Measurements from ENCODE around the gene FYN. TPM values are rescaled to one million over a fixed set of nuclear protein-coding genes. Genes with fewer than 3 reads are reported as not detected.

The FYN gene
- total RNA-seq, 1 donor from 2014 or later: 525 TPM

- H3K9me3 Mint-ChIP-seq (ENCODE audit: unreplicated experiment): peaks cover 1% of the 10 kb centered on the region
- peaks cover 15% of the 10 kb centered on the region for H3K4me1 Mint-ChIP-seq (ENCODE audit: low read depth, unreplicated experiment)
- H3K27ac Mint-ChIP-seq (ENCODE audit: unreplicated experiment): no peak overlapping the region
- no peak overlapping the region for H3K4me3 Mint-ChIP-seq (ENCODE audit: unreplicated experiment)
- TF ChIP-seq, protein P1, sequence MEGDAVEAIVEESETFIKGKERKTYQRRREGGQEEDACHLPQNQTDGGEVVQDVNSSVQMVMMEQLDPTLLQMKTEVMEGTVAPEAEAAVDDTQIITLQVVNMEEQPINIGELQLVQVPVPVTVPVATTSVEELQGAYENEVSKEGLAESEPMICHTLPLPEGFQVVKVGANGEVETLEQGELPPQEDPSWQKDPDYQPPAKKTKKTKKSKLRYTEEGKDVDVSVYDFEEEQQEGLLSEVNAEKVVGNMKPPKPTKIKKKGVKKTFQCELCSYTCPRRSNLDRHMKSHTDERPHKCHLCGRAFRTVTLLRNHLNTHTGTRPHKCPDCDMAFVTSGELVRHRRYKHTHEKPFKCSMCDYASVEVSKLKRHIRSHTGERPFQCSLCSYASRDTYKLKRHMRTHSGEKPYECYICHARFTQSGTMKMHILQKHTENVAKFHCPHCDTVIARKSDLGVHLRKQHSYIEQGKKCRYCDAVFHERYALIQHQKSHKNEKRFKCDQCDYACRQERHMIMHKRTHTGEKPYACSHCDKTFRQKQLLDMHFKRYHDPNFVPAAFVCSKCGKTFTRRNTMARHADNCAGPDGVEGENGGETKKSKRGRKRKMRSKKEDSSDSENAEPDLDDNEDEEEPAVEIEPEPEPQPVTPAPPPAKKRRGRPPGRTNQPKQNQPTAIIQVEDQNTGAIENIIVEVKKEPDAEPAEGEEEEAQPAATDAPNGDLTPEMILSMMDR (IDR thresholded peaks at IDR 0.05; ENCODE audit: partially characterized antibody, unreplicated experiment): no peak
- no peaks in the 10 kb centered on the region for H3K36me3 Mint-ChIP-seq (ENCODE audit: unreplicated experiment)
- DNase-seq: no peak
- H3K27me3 Mint-ChIP-seq (ENCODE audit: unreplicated experiment): peaks cover 5% of the 10 kb centered on the region
These were observed 248.7 kb downstream of the FYN start for GRCh38 chr6:111624401-111625098.

GRCh38 chr6:111623046-111623718 lies 250.1 kb downstream of the FYN start:
- peaks cover 5% of the 10 kb centered on the region for H3K27me3 Mint-ChIP-seq (ENCODE audit: unreplicated experiment)
- peaks cover 20% of the 10 kb centered on the region for H3K4me1 Mint-ChIP-seq (ENCODE audit: low read depth, unreplicated experiment)
- DNase-seq: no peak
- no peak overlapping the region for H3K4me3 Mint-ChIP-seq (ENCODE audit: unreplicated experiment)
- TF ChIP-seq, protein P1 (IDR thresholded peaks at IDR 0.05; ENCODE audit: partially characterized antibody, unreplicated experiment): no peak
- no peaks in the 10 kb centered on the region for H3K36me3 Mint-ChIP-seq (ENCODE audit: unreplicated experiment)
- no peak overlapping the region for H3K27ac Mint-ChIP-seq (ENCODE audit: unreplicated experiment)
- peaks cover 1% of the 10 kb centered on the region for H3K9me3 Mint-ChIP-seq (ENCODE audit: unreplicated experiment)

DNA sequence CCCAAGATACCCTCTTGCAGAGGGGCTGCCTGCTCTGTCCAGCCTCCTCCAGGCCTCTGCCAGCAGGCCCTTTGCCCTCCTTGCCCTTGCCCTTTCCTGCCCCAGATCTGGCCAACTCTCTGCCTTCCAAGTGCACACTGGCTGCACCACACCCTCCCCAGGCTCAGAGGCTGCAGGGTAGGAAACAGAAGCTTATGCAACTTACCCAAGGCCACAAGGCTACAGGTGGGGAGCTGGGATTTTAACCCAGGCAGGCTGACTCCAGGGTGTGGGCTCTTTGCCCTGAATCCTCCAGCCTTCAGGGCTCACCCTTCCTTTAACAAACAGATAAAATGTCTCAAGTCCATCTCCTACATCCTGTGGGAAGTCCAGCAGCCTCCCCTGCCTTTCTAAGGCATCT lies 253.1 kb downstream of the FYN start:
- Mint-ChIP-seq H3K4me3 (ENCODE audit: unreplicated experiment) (no peak overlapping the region), H3K27me3 (ENCODE audit: unreplicated experiment) (peaks cover 2% of the 10 kb centered on the region), H3K4me1 (ENCODE audit: low read depth, unreplicated experiment) (peaks cover 6% of the 10 kb centered on the region), H3K36me3 (ENCODE audit: unreplicated experiment) (no peaks in the 10 kb centered on the region), H3K27ac (ENCODE audit: unreplicated experiment) (no peak overlapping the region), H3K9me3 (ENCODE audit: unreplicated experiment) (peaks cover 1% of the 10 kb centered on the region)
- TF ChIP-seq, protein P1 (IDR thresholded peaks at IDR 0.05; ENCODE audit: partially characterized antibody, unreplicated experiment): no peak
- no peak for DNase-seq

- H3K36me3 Mint-ChIP-seq (ENCODE audit: unreplicated experiment): no peaks in the 10 kb centered on the region
- peaks cover 1% of the 10 kb centered on the region for H3K9me3 Mint-ChIP-seq (ENCODE audit: unreplicated experiment)
- no peak overlapping the region for H3K4me3 Mint-ChIP-seq (ENCODE audit: unreplicated experiment)
- H3K27me3 Mint-ChIP-seq (ENCODE audit: unreplicated experiment): peaks cover 2% of the 10 kb centered on the region
- DNase-seq: no peak
- no peak overlapping the region for H3K27ac Mint-ChIP-seq (ENCODE audit: unreplicated experiment)
- peaks cover 6% of the 10 kb centered on the region for H3K4me1 Mint-ChIP-seq (ENCODE audit: low read depth, unreplicated experiment)
- TF ChIP-seq, protein P1 (IDR thresholded peaks at IDR 0.05; ENCODE audit: partially characterized antibody, unreplicated experiment): no peak
These were observed 254.8 kb downstream of the FYN start for GRCh38 chr6:111618407-111618806.

- Mint-ChIP-seq H3K27ac (ENCODE audit: unreplicated experiment) (no peak overlapping the region), H3K36me3 (ENCODE audit: unreplicated experiment) (peaks cover 4% of the 10 kb centered on the region), H3K4me1 (ENCODE audit: low read depth, unreplicated experiment) (peaks cover 6% of the 10 kb centered on the region), H3K4me3 (ENCODE audit: unreplicated experiment) (no peak overlapping the region), H3K9me3 (ENCODE audit: unreplicated experiment) (peaks cover 1% of the 10 kb centered on the region), H3K27me3 (ENCODE audit: unreplicated experiment) (peaks cover 2% of the 10 kb centered on the region)
- DNase-seq: no peak
- TF ChIP-seq, protein P1 (IDR thresholded peaks at IDR 0.05; ENCODE audit: partially characterized antibody, unreplicated experiment): no peak
These were observed 256.1 kb downstream of the FYN start for GRCh38 chr6:111617149-111617548.
